ENCODE measurements around the gene GTF2A2.

The GTF2A2 gene

GRCh38 chr15:59694779-59695178 lies 37.5 kb upstream of the GTF2A2 start:
- H3K4me3 ChIP-seq (replicated peaks; ENCODE audit: insufficient read depth, low read length) = no peak overlapping the region
- TF ChIP-seq GABPA (IDR thresholded peaks at IDR 0.05; ENCODE audit: low read depth) (no peak), POLR2AphosphoS5 (IDR thresholded peaks at IDR 0.05; ENCODE audit: low read depth) (no peak), REST (IDR thresholded peaks at IDR 0.05; ENCODE audit: insufficient replicate concordance, low read depth) (no peak), CTCF (IDR thresholded peaks at IDR 0.05; ENCODE audit: insufficient read depth, low read length) (no peak), SPI1 (IDR thresholded peaks at IDR 0.05; ENCODE audit: borderline replicate concordance, low read depth) (no peak)
- no peaks in the 10 kb centered on the region for H3K27me3 ChIP-seq (ENCODE audit: insufficient read depth, poor library complexity, severe bottlenecking)
- no peak for DNase-seq (ENCODE audit: low read depth in 1 of 2, low spot score in 1 of 2)
- H3K27ac ChIP-seq (replicated peaks) = no peak overlapping the region

- H3K4me3 ChIP-seq (replicated peaks; ENCODE audit: insufficient read depth, low read length) = no peak overlapping the region
- H3K27ac ChIP-seq (replicated peaks) = no peak overlapping the region
- DNase-seq (ENCODE audit: low read depth in 1 of 2, low spot score in 1 of 2) = peak in 1 of 2 experiments; percentile 50
- TF ChIP-seq POLR2AphosphoS5 (IDR thresholded peaks at IDR 0.05; ENCODE audit: low read depth) = no peak
- peak; percentile 19 for TF ChIP-seq CTCF (IDR thresholded peaks at IDR 0.05; ENCODE audit: insufficient read depth, low read length)
- no peaks in the 10 kb centered on the region for H3K27me3 ChIP-seq (ENCODE audit: insufficient read depth, poor library complexity, severe bottlenecking)
Observed at GRCh38 chr15:59691194-59691805, 34.0 kb upstream of the GTF2A2 start.

GRCh38 chr15:59689626-59690236 lies 32.4 kb upstream of the GTF2A2 start:
- peak overlapping the region; percentile 100 for H3K27ac ChIP-seq (replicated peaks)
- TF ChIP-seq SPI1 (IDR thresholded peaks at IDR 0.05; ENCODE audit: borderline replicate concordance, low read depth) = no peak
- TF ChIP-seq POLR2AphosphoS5 (IDR thresholded peaks at IDR 0.05; ENCODE audit: low read depth) = peak; percentile 29; the same call in 1 of the 2 replicates
- TF ChIP-seq GABPA (IDR thresholded peaks at IDR 0.05; ENCODE audit: low read depth) = no peak
- no peak for TF ChIP-seq REST (IDR thresholded peaks at IDR 0.05; ENCODE audit: insufficient replicate concordance, low read depth)
- no peak for TF ChIP-seq CTCF (IDR thresholded peaks at IDR 0.05; ENCODE audit: insufficient read depth, low read length)
- peak overlapping the region; percentile 77 for H3K4me3 ChIP-seq (replicated peaks; ENCODE audit: insufficient read depth, low read length)
- DNase-seq (ENCODE audit: low read depth in 1 of 2, low spot score in 1 of 2) = peak in 1 of 2 experiments; percentile 91
- no peaks in the 10 kb centered on the region for H3K27me3 ChIP-seq (ENCODE audit: insufficient read depth, poor library complexity, severe bottlenecking)
